Naive B cell (primary cell): ENCODE measurements around the gene SUCNR1. TPM values are rescaled to one million over a fixed set of nuclear protein-coding genes. Genes with fewer than 3 reads are reported as not detected.
"Not testable (repeated sequence)": the region's sequence is repeated elsewhere in the genome, so short reads cannot be mapped to it uniquely, and the experiment has no call there.

Source experiments
- ATAC-seq, 2 donors: fragments of 150-1000 bp; cut with Tn5 transposase; 2 replicates each; pipeline ENCODE4 v1.10.0; 2021; ENCODE audit warnings: low read depth in 2 of 2, mild to moderate bottlenecking in 2 of 2, moderate library complexity in 2 of 2
- DNase-seq: peaks from one replicate; pipeline ENCODE4 v3.0.0; 2022
- H3K27ac Mint-ChIP-seq, 6 donors: one replicate each; pipeline ENCODE4 v1.8.0; 2020 to 2022; ENCODE audit warnings: mild to moderate bottlenecking in 6 of 6, mixed read lengths in 6 of 6, moderate library complexity in 5 of 6, inconsistent platforms in 2 of 6
- H3K27me3 Mint-ChIP-seq, 3 donors: one replicate each; pipeline ENCODE4 v1.8.0; 2021 to 2022; ENCODE audit warnings: mixed read lengths in 3 of 3, mild to moderate bottlenecking in 1 of 3
- H3K36me3 Mint-ChIP-seq, 2 donors: one replicate each; pipeline ENCODE4 v1.8.0; 2020 to 2022; ENCODE audit warnings: mixed read lengths in 2 of 2, inconsistent platforms in 1 of 2, mild to moderate bottlenecking in 1 of 2
- H3K4me1 Mint-ChIP-seq, 3 donors: one replicate each; pipeline ENCODE4 v1.8.0; 2020 to 2022; ENCODE audit warnings: mixed read lengths in 3 of 3, inconsistent platforms in 1 of 3, mild to moderate bottlenecking in 1 of 3, moderate library complexity in 1 of 3
- H3K4me3 Mint-ChIP-seq, 8 donors: one replicate each; pipeline ENCODE4 v1.8.0; 2020 to 2022; ENCODE audit warnings: mild to moderate bottlenecking in 8 of 8, mixed read lengths in 8 of 8, moderate library complexity in 8 of 8, inconsistent platforms in 2 of 8
- H3K9me3 Mint-ChIP-seq, 7 donors: one replicate each; pipeline ENCODE4 v1.8.0; 2020 to 2022; ENCODE audit warnings: mixed read lengths in 7 of 7, mild to moderate bottlenecking in 5 of 7, inconsistent platforms in 2 of 7, moderate library complexity in 1 of 7
- polyA plus RNA-seq, 6 donors: library from polyadenylated mRNA; unstranded; fragments of 300-500 nt; fragmentation: Illumina TruSeq; gene quantifications; one replicate each; pipeline ENCODE4 v1.2.3, GENCODE V29; 2021; ENCODE audit warnings: low read depth in 6 of 6

The SUCNR1 gene
- polyA plus RNA-seq, 6 donors from 2014 or later: 0.07 TPM; not detected in 5

DNA sequence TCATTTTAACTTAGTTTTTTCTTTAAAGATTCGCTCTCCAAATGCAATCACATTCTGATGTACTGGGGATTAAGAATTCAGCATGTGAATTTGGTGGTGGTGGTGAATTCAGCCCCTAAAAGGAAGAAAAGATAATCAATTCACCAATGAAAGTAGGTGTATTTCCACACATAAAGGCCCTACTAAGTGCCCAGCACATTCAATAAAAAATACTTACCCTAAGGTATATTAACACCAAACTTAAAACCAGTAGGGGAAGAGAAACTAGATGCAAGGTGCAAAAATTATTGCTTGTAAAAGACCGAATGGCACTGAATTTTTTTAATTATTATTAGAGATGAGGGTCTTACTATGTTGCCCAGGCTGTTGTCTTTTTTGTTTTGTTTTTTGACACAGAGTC, 16.8 kb upstream of the SUCNR1 start:
- ATAC-seq: no peak
- DNase-seq: no peak
- no peak overlapping the region for H3K27ac Mint-ChIP-seq
- no peaks in the 10 kb centered on the region for H3K27me3 Mint-ChIP-seq
- peaks cover 0 to 3% (median 0%) of the 10 kb centered on the region in 7 donors for H3K9me3 Mint-ChIP-seq
- peaks cover 0 to 2% (median 0%) of the 10 kb centered on the region in 3 donors for H3K4me1 Mint-ChIP-seq
- H3K36me3 Mint-ChIP-seq: peaks cover 0 to under 1% of the 10 kb centered on the region in 2 donors
- no peak overlapping the region for H3K4me3 Mint-ChIP-seq

DNA sequence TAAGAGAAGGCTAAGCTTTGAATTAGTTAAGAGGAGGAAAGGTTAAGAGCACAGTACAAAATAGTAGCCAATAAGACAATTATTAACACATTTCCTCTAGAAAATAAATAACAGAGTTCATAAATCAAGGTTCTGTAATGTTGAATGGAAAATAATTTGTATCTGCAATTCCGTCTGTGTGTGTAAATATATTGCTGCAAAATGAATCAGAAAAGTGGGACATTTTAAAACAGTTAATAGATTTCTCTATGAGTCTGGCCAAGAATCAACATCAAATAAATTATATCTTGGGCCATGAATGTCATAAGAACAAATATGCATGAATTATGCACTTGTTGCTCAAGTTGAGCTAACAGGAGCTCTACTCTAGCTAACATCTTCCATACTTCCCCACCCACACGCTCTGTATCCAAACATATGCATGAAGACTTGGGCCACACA, 14.2 kb upstream of the SUCNR1 start:
- no peaks in the 10 kb centered on the region for H3K4me1 Mint-ChIP-seq
- no peak for ATAC-seq
- DNase-seq: no peak
- no peaks in the 10 kb centered on the region for H3K27me3 Mint-ChIP-seq
- no peaks in the 10 kb centered on the region for H3K36me3 Mint-ChIP-seq
- H3K27ac Mint-ChIP-seq: no peak overlapping the region
- no peak overlapping the region for H3K4me3 Mint-ChIP-seq
- no peaks in the 10 kb centered on the region for H3K9me3 Mint-ChIP-seq

DNA sequence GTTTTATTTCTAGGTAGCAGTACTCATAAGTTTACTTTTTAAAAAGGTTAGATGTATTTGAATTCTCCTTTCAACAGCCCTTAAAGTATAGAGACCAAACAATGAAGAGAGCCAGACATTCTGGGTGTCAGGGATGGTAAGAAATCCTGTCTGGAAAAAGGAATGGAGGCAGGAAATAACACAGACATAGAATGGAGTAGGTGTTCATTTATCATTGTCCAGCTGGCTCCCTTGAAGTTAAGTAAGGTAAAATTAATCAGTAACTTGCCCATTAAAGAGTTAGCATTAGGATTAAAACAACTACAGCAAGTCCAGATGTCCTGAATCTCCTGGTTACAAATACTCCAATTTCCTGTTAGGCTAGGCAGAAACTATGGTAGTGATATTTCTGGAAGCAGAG, 13.5 kb upstream of the SUCNR1 start:
- no peak for DNase-seq
- Mint-ChIP-seq H3K4me1 (no peaks in the 10 kb centered on the region), H3K36me3 (no peaks in the 10 kb centered on the region), H3K27ac (no peak overlapping the region), H3K9me3 (no peaks in the 10 kb centered on the region), H3K27me3 (no peaks in the 10 kb centered on the region), H3K4me3 (no peak overlapping the region)
- ATAC-seq: no peak

DNA sequence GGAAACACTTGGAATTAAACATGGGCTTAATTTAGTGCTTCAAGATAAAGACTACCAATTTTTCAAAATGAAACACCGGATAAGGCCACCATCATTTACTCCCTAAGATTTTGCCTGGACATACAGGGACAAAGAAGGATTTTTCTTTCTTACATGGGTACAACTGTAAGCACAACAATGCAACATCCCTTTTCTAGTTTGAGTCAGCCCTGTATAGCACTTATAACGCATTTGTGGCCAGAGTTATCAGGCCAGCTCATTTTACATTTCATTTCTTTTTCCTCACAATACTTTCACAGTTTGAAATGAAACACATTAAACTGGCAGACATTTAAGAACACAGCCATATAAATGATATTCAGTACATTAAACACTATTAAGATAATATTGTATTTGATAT, 9.8 kb upstream of the SUCNR1 start:
- peaks cover 0 to 6% (median 0%) of the 10 kb centered on the region in 7 donors for H3K9me3 Mint-ChIP-seq
- ATAC-seq (no peak), DNase-seq (no peak)
- no peaks in the 10 kb centered on the region for H3K27me3 Mint-ChIP-seq
- no peaks in the 10 kb centered on the region for H3K36me3 Mint-ChIP-seq
- H3K4me1 Mint-ChIP-seq: no peaks in the 10 kb centered on the region
- no peak overlapping the region for H3K4me3 Mint-ChIP-seq
- H3K27ac Mint-ChIP-seq: no peak overlapping the region

DNA sequence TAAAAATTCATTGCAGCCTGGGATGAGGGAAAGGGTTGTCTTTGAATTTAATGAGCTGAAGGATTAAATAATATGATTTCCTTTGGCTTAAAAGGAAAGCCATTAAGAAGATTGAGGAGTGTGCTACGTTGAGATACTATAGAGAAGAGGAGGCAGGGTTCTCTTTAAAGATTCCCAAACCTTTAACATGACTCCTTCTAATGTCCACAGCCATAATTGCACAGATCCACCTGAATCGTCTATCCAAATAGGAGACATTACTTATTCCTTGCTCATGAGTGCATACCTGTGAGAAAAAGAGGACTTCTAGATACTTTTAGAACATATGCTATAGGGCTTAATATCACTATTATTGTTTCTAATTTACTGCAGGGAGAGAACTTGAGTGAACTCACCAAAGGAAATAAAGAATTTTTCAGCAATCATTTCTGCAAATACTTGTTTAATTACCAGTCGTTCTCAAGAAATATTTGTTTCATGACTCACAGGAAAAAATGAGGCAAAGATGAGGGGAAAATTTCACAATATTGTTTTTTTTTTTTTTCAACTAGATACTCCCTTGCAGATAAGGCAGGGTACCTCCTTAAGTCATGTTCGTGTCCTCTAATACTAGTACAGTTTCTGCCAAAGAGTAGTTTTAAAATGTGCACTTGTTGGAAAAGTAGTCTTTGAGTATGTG, 8.9 kb upstream of the SUCNR1 start:
- Mint-ChIP-seq H3K9me3 (peaks cover 0 to 6% (median 0%) of the 10 kb centered on the region in 7 donors), H3K4me1 (no peaks in the 10 kb centered on the region), H3K27me3 (no peaks in the 10 kb centered on the region), H3K27ac (no peak overlapping the region), H3K36me3 (no peaks in the 10 kb centered on the region), H3K4me3 (no peak overlapping the region)
- no peak for ATAC-seq
- DNase-seq: no peak

DNA sequence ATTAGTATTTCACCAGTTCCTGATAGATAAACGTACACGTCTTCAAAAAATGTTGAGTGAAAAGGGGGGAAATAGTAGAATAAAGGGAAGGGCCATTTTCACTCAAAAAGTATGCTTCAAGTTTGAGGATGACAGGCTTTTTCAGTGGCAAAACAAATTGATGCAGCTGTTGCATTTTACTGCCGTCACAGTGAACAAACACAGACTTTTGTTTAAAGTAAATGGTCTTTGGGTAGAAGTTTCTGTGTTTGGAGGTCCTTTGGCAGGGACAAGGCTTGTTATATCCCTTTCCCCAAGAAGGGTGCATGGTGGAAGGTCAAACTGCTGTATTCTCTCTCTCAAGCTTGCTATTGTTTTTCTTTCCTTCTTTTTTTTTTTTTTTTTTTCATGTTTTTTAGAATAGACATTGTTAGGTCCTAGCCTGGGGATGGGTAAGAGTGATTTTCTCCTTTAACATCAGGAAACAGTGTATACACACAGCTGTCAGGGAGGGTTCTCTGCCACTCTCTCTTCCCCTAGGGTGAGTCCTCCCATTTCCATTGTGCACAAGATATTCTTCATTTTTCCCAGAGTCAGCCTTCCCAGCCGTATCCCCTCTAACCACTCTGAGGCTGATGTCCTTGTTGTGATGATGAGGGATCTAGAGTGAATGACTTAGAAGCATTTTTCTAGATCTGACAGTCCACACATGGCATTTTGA, 6.6 kb upstream of the SUCNR1 start:
- Mint-ChIP-seq H3K4me3 (no peak overlapping the region), H3K9me3 (peaks cover 0 to 6% (median 0%) of the 10 kb centered on the region in 7 donors), H3K27me3 (no peaks in the 10 kb centered on the region), H3K36me3 (no peaks in the 10 kb centered on the region), H3K27ac (no peak overlapping the region), H3K4me1 (peaks cover 5 to 6% (median 6%) of the 10 kb centered on the region in 3 donors)
- no peak for DNase-seq
- no peak for ATAC-seq

DNA sequence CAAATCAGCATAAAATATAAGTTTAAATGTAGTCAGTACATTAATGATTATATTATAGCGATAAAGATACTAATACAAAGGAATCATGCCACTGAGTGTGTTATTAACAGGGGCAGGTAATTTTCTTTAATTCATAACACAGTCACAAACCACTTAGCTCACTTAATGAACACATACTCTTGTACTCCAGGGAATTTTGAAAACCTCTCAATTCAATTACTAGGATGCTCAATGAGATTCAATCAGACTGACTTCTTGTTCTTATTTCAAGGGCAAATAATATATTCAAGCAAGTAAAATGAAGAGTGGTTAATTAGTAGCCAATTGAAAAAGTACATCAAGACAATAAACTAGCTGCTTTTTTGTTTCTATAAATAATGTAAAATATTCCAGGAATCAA, 5.8 kb upstream of the SUCNR1 start:
- DNase-seq (no peak), ATAC-seq (no peak)
- Mint-ChIP-seq H3K36me3 (no peaks in the 10 kb centered on the region), H3K9me3 (peaks cover 0 to 6% (median 0%) of the 10 kb centered on the region in 7 donors), H3K27ac (no peak overlapping the region), H3K27me3 (no peaks in the 10 kb centered on the region), H3K4me1 (peaks cover 5 to 7% (median 6%) of the 10 kb centered on the region in 3 donors), H3K4me3 (no peak overlapping the region)

DNA sequence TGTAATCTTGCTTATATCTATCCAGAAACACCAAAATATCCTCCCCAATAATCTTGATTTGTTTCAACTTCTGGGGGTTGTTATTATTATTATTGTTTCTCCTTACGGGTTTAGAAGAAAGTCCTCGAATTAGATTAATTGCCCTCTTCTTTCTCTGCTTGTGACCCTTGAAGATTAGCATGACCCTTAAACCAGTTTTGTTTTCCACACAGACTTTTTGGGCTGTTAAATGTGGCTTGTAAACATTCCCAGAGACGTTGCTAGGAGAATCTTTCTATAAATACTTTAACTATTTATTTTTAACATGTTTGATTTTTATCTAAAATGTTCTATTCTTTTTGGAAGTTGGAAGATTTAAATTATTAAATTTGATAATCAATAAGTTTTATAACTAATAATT, 4.3 kb upstream of the SUCNR1 start:
- H3K27ac Mint-ChIP-seq: no peak overlapping the region
- DNase-seq: no peak
- no peak overlapping the region for H3K4me3 Mint-ChIP-seq
- H3K4me1 Mint-ChIP-seq: peaks cover 5 to 7% (median 6%) of the 10 kb centered on the region in 3 donors
- H3K9me3 Mint-ChIP-seq: peaks cover 0 to 6% (median 0%) of the 10 kb centered on the region in 7 donors
- no peak for ATAC-seq
- H3K27me3 Mint-ChIP-seq: no peaks in the 10 kb centered on the region
- H3K36me3 Mint-ChIP-seq: no peaks in the 10 kb centered on the region

DNA sequence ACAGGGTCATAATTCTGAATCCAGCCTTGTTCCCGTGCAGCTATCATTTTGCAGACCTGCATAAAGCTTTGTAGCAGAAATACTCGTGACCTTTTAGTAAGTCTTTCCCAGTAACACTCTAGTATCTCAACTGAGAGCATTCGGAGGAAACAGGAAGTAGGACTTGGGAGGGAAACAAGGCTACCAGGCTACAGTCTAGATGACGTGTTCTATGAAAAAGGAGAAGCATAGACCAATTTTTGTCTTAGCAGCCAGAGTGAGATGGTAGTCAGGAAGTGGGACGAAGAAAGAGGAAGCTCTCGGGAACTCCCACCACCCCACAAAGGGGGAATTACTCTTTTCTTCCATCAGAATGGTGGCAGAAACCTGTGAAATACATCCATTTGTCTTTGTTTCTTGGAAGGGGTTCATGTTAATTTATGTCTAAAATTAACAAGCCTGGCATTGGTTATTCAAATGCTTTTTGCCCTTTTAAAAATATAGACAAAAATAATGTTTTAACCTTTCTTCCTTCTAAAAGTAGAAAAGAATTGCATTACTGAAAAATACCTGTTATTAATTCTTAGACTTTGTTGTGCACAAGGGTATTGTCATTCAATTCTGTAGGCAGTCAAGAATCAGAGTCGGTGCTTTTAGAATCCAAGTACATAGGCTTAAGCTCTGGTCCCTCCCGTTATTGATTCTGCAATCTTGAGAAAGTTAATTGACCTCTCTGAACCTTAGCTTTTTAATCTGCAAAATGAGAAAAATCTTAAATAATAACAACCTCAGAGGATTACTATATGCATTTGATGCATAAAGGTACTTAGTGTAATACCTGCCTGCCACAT, 1.6 kb upstream of the SUCNR1 start:
- peak overlapping the region in 4 of 6 donors; percentile 23 to 54 (median 34) for H3K27ac Mint-ChIP-seq
- H3K9me3 Mint-ChIP-seq: no peaks in the 10 kb centered on the region
- peak; percentile 42 for DNase-seq
- no peaks in the 10 kb centered on the region for H3K27me3 Mint-ChIP-seq
- peak; percentile 95 to 96 for ATAC-seq
- H3K4me1 Mint-ChIP-seq: peaks cover 11 to 14% (median 12%) of the 10 kb centered on the region in 3 donors
- peak overlapping the region in 4 of 8 donors; percentile 4 to 69 (median 17) for H3K4me3 Mint-ChIP-seq
- no peaks in the 10 kb centered on the region for H3K36me3 Mint-ChIP-seq

DNA sequence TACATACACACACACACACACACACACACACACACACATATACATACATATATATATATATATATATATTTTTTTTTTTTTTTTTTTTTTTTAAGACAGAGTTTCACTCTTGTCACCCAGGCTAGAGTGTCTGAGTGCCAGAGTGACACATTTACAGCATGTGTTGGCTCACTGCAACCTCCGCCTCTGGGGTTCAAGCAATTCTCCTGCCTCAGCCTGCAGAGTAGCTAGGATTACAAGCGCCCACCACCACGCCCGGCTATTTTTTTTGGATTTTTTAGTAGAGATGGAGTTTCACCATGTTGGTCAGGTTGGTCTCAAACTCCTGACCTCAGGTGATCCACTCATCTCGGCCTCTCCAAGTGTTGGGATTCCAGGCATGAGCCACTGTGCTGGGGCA, 636 bp downstream of the SUCNR1 start:
- H3K27ac Mint-ChIP-seq, ATAC-seq, H3K9me3 Mint-ChIP-seq: not testable (repeated sequence)

DNA sequence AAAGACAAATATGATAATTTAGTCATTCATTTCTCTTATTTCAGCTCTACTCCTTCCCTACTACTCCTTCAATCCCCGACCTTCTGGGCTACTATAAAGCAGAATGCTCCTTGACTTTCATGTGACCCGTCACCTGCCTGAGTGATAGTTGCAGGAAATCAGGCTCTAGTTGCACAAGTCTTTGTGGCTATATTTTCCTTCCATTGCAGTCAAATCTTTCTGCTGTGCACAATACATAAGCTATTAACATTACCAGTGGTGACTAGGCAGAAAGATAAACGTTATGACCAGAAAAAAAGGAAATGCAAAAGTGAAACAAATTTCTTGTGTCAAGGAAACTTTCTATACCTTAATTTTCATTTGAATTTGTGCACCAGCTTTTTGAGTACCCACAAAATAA, 2.3 kb downstream of the SUCNR1 start:
- no peaks in the 10 kb centered on the region for H3K36me3 Mint-ChIP-seq
- H3K27ac Mint-ChIP-seq: peak overlapping the region in 1 of 6 donors; percentile 40
- DNase-seq (no peak), ATAC-seq (no peak)
- H3K9me3 Mint-ChIP-seq: no peaks in the 10 kb centered on the region
- peak overlapping the region in 1 of 8 donors; percentile 43 for H3K4me3 Mint-ChIP-seq
- peaks cover 16 to 25% (median 21%) of the 10 kb centered on the region in 3 donors for H3K4me1 Mint-ChIP-seq
- no peaks in the 10 kb centered on the region for H3K27me3 Mint-ChIP-seq

More for the DNA sequence above, 636 bp downstream of the SUCNR1 start:
- not testable (repeated sequence) for DNase-seq, H3K4me3 Mint-ChIP-seq, H3K36me3 Mint-ChIP-seq, H3K27me3 Mint-ChIP-seq
- H3K4me1 Mint-ChIP-seq: peaks cover 11 to 14% (median 12%) of the 10 kb centered on the region in 3 donors

DNA sequence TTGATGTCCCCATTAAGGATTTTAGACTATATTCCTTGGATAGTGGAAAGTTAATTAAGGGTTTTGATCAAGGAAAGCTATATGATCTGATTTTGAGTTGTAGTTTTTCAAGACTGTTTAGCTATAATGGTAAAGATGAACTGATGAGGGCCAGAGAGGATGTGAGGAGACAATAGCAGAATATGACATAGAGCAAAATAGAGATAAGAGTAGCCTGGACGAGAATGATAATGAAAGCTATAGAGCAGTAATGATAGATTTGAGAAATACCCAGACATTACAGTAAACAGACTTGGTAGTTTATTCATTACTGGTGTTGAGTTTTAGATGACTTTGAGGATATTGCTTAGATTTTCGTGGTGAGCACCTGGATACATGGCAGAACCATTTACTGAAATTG, 3.8 kb downstream of the SUCNR1 start:
- no peaks in the 10 kb centered on the region for H3K36me3 Mint-ChIP-seq
- H3K27me3 Mint-ChIP-seq: no peaks in the 10 kb centered on the region
- peaks cover 10 to 18% (median 16%) of the 10 kb centered on the region in 3 donors for H3K4me1 Mint-ChIP-seq
- no peak overlapping the region for H3K27ac Mint-ChIP-seq
- H3K9me3 Mint-ChIP-seq: no peaks in the 10 kb centered on the region
- no peak for ATAC-seq
- no peak overlapping the region for H3K4me3 Mint-ChIP-seq
- no peak for DNase-seq

DNA sequence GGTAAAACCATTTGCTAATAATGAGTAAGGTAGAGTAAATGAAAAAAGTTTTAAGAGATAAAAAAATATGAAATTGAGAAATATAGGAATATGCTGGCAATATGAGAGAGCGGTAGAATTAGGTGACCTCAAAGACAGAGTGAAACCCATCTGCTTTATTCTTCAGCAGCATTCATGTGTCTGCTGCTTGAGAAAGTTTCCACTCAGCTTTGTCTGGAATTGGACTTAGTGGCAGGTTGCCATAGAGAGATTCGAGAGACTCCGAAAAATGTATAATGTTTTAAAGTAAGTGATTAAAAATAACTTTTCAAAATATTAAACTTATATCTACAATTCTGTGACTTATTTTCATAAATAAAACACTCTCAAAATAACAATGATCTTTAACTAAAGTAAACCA, 5.0 kb downstream of the SUCNR1 start:
- no peak for ATAC-seq
- no peaks in the 10 kb centered on the region for H3K36me3 Mint-ChIP-seq
- no peak overlapping the region for H3K27ac Mint-ChIP-seq
- H3K4me3 Mint-ChIP-seq: no peak overlapping the region
- DNase-seq: no peak
- no peaks in the 10 kb centered on the region for H3K9me3 Mint-ChIP-seq
- no peaks in the 10 kb centered on the region for H3K27me3 Mint-ChIP-seq
- peaks cover 10 to 18% (median 16%) of the 10 kb centered on the region in 3 donors for H3K4me1 Mint-ChIP-seq
